Upper lobe of right lung (tissue), 1 donor: ENCODE measurements around the gene HYAL4. TPM values are rescaled to one million over a fixed set of nuclear protein-coding genes. Genes with fewer than 3 reads are reported as not detected.
"Not testable (repeated sequence)": the region's sequence is repeated elsewhere in the genome, so short reads cannot be mapped to it uniquely, and the experiment has no call there.

Experiments
- ATAC-seq: fragments of 200-7000 bp; cut with Tn5 transposase; one replicate; pipeline ENCODE4 v1.9.1; 2020; ENCODE audit warnings: mild to moderate bottlenecking, moderate library complexity
- DNase-seq: peaks from one replicate; pipeline ENCODE4 v3.0.0-alpha.2; 2020
- H3K27ac ChIP-seq: fragments of 200-600 bp; one replicate; pipeline ENCODE4 v1.8.0; 2022
- H3K27me3 ChIP-seq: fragments of 200-600 bp; one replicate; pipeline ENCODE4 v1.8.0; 2022; ENCODE audit warnings: mild to moderate bottlenecking
- H3K36me3 ChIP-seq: fragments of 200-600 bp; one replicate; pipeline ENCODE4 v1.8.0; 2022
- H3K4me1 ChIP-seq: fragments of 200-600 bp; one replicate; pipeline ENCODE4 v1.8.0; 2022
- H3K4me3 ChIP-seq: fragments of 200-600 bp; one replicate; pipeline ENCODE4 v1.8.0; 2022; ENCODE audit warnings: mild to moderate bottlenecking
- H3K9me3 ChIP-seq: fragments of 200-600 bp; one replicate; pipeline ENCODE4 v1.8.0; 2022
- intact Hi-C: fragments of 100-400 bp; cut with DNase I; formaldehyde crosslinking; loops from one replicate; pipeline ENCODE4 v1.11.0; 2022
- total RNA-seq: library from RNA; stranded (reverse); fragmentation: NEBNext Ultra II Directional; extraction: Animal tissue kit (Norgen Biotek cat#: 25700); gene quantifications from one replicate; pipeline ENCODE4 v1.2.1, GENCODE V29; 2021
- TF ChIP-seq, protein P1 (sequence below): fragments of 200-600 bp; IDR thresholded peaks from one replicate; pipeline ENCODE4 v1.8.0; 2022; ENCODE audit warnings: antibody characterized with exemption
- donor health status: DM: no; HTN: yes; CAD: no; lungs with severe emphysema.

HYAL4 gene
- total RNA-seq, 1 donor from 2014 or later: not detected

DNA sequence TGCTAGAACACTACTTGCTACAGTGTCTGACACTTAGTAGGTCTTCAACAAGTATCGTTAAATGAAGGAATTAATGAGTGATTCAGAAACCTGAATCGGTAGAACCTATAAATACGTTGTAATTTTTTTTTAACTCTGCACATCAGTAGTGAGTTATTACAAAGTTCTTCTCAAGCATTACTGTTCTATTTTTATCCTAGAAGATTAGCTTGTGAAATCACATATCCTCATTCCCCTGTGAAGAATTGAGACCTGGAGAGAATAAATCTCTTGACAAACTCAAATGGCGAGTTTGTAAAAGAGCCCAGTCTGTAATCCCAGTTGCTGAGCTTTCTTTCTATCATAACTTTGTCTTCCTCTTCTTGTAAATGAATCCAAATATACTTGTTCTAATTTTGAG, 34.7 kb downstream of the HYAL4 start:
- no peak overlapping the region for H3K4me3 ChIP-seq
- H3K9me3 ChIP-seq: no peaks in the 10 kb centered on the region
- no peak for ATAC-seq
- H3K4me1 ChIP-seq: no peaks in the 10 kb centered on the region
- no peaks in the 10 kb centered on the region for H3K36me3 ChIP-seq
- H3K27ac ChIP-seq: no peak overlapping the region
- no peak for DNase-seq
- H3K27me3 ChIP-seq: no peaks in the 10 kb centered on the region
- intact Hi-C loops: no loop called here
- TF ChIP-seq, protein P1, sequence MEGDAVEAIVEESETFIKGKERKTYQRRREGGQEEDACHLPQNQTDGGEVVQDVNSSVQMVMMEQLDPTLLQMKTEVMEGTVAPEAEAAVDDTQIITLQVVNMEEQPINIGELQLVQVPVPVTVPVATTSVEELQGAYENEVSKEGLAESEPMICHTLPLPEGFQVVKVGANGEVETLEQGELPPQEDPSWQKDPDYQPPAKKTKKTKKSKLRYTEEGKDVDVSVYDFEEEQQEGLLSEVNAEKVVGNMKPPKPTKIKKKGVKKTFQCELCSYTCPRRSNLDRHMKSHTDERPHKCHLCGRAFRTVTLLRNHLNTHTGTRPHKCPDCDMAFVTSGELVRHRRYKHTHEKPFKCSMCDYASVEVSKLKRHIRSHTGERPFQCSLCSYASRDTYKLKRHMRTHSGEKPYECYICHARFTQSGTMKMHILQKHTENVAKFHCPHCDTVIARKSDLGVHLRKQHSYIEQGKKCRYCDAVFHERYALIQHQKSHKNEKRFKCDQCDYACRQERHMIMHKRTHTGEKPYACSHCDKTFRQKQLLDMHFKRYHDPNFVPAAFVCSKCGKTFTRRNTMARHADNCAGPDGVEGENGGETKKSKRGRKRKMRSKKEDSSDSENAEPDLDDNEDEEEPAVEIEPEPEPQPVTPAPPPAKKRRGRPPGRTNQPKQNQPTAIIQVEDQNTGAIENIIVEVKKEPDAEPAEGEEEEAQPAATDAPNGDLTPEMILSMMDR: no peak

DNA sequence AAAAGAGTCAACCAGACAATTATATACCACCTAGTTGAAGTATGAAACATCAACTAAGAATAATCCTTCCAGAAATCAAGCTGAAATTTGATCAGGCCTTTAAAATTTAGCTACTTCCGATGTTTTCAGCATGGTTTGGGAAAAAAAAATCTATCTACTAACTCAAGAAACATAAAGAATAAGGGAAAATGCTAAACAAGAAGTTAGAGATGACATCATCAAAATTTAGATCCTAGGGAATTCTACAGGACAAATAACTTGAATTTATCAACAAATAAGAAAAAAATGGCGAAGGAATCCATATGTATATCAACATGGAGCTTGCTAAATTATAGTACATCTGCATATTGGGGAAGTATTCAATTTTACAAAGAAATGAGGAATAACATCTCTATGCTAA, 36.3 kb downstream of the HYAL4 start:
- H3K4me3 ChIP-seq: no peak overlapping the region
- DNase-seq (no peak), ATAC-seq (no peak)
- H3K36me3 ChIP-seq: no peaks in the 10 kb centered on the region
- no peak overlapping the region for H3K27ac ChIP-seq
- H3K9me3 ChIP-seq: no peaks in the 10 kb centered on the region
- intact Hi-C loops: no loop called here
- no peaks in the 10 kb centered on the region for H3K4me1 ChIP-seq
- TF ChIP-seq, protein P1: no peak
- H3K27me3 ChIP-seq: no peaks in the 10 kb centered on the region

DNA sequence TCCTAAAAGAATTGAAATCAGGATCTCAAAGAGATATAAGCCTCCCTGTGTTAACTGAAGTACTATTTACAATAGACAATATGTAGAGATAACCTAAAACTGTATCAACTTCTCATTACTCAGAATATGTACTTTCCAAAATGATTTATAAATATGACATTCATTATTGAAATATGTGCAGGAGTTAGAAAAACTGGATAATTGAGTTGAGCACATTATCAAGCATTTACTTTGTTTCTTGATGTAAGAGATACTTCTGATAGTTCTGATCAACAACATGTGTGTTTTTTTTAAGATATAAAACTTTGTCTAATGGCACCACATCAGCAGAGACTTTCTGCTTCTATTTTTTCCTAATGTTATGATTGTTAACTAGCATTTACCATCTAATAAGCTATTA, 38.2 kb downstream of the HYAL4 start:
- Histone ChIP-seq H3K4me1 (no peaks in the 10 kb centered on the region), H3K36me3 (no peaks in the 10 kb centered on the region), H3K27me3 (no peaks in the 10 kb centered on the region), H3K9me3 (no peaks in the 10 kb centered on the region), H3K4me3 (no peak overlapping the region), H3K27ac (no peak overlapping the region)
- intact Hi-C loops: no loop called here
- TF ChIP-seq, protein P1: no peak
- DNase-seq (no peak), ATAC-seq (no peak)

DNA sequence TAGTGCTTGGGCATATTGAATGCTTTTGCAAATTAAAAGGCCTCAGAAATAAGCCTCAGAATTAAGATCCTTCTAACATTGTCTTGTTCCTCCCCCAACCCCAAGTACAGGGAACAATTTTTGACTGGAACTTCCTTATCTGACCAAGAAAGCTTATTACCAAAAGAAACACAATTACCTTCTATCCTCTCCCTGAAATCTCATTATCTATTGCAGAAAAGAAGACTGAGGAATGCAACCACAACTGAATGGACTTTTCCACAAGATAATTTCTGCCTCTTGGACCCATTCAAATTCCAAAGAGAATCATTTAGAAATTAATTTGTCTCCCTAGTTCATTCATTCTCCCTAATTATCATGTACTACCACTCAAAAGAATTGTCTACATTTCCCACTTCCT, 43.2 kb downstream of the HYAL4 start:
- no peak for ATAC-seq
- DNase-seq: no peak
- TF ChIP-seq, protein P1: no peak
- H3K27ac ChIP-seq: no peak overlapping the region
- H3K36me3 ChIP-seq: no peaks in the 10 kb centered on the region
- H3K4me1 ChIP-seq: no peaks in the 10 kb centered on the region
- no peaks in the 10 kb centered on the region for H3K9me3 ChIP-seq
- intact Hi-C loops: no loop called here
- no peak overlapping the region for H3K4me3 ChIP-seq
- no peaks in the 10 kb centered on the region for H3K27me3 ChIP-seq

DNA sequence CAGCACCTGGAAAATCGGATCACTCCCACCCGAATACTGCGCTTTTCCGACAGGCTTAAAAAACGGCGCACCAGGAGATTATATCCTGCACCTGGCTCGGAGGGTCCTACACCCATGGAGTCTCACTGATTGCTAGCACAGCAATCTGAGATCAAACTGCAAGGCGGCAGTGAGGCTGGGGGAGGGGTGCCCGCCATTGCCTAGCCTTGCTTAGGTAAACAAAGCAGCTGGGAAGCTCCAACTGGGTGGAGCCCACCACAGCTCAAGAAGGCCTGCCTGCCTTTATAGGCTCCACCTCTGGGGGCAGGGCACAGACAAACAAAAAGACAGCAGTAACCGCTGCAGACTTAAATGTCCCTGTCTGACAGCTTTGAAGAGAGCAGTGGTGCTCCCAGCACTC, 49.8 kb downstream of the HYAL4 start:
- H3K27me3 ChIP-seq, H3K36me3 ChIP-seq, H3K9me3 ChIP-seq, H3K4me3 ChIP-seq, DNase-seq, intact Hi-C loops, ATAC-seq, H3K4me1 ChIP-seq, H3K27ac ChIP-seq: not testable (repeated sequence)

DNA sequence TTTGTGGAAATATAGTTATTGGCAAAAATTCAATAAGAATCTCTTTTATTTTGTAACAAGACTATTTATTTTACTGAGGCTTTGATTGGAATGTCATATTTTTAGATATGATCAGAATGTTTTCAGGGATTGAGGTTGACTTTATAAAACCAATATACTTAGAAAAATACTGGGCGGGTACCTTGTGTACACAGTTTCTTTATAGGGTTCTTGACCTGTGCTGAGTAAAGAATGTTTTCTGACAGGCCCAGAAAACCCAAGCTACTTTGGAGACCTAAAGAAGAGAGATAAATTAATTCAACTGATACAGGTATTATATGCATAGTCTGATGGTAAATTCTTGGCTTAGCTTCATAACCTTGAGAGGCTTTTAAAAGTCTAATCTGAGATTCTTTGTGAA, 56.1 kb downstream of the HYAL4 start:
- intact Hi-C loops: no loop called here
- Histone ChIP-seq H3K27me3 (no peaks in the 10 kb centered on the region), H3K9me3 (no peaks in the 10 kb centered on the region), H3K36me3 (no peaks in the 10 kb centered on the region), H3K27ac (no peak overlapping the region), H3K4me1 (no peaks in the 10 kb centered on the region), H3K4me3 (no peak overlapping the region)
- DNase-seq (no peak), ATAC-seq (no peak)
- TF ChIP-seq, protein P1: no peak
